Activated T-cell treated with anti-CD3 and anti-CD28 coated beads, Interleukin-2, amount 50 U/mL, for 72 hours (primary cell): ENCODE measurements around the gene CROCC2. TPM values are rescaled to one million over a fixed set of nuclear protein-coding genes. Genes with fewer than 3 reads are reported as not detected.

ENCODE experiments used
- ATAC-seq, 2 donors: fragments of 150-1000 bp; cut with Tn5 transposase; replicated peaks in 1 of 2; 2 replicates each; pipeline ENCODE4 v1.10.0; 2021; ENCODE audit warnings: moderate library complexity in 2 of 2, mild to moderate bottlenecking in 1 of 2
- DNase-seq, 2 donors: peaks; one replicate each; pipeline ENCODE4 v3.0.0; 2021 to 2022; ENCODE audit warnings: mixed read lengths in 1 of 2
- H3K27ac Mint-ChIP-seq: one replicate; pipeline ENCODE4 v1.8.0; 2022; ENCODE audit warnings: mild to moderate bottlenecking, moderate library complexity, mixed read lengths
- H3K27me3 Mint-ChIP-seq: one replicate; pipeline ENCODE4 v1.8.0; 2022; ENCODE audit warnings: low read depth, mixed read lengths
- H3K36me3 Mint-ChIP-seq, 2 donors: one replicate each; pipeline ENCODE4 v1.8.0; 2022; ENCODE audit warnings: mixed read lengths in 2 of 2, mild to moderate bottlenecking in 1 of 2; ENCODE audit not compliant: insufficient read depth in 2 of 2
- H3K4me1 Mint-ChIP-seq: one replicate; pipeline ENCODE4 v1.8.0; 2022; ENCODE audit warnings: low read depth, mixed read lengths
- H3K4me3 Mint-ChIP-seq, 2 donors: one replicate each; pipeline ENCODE4 v1.8.0; 2022; ENCODE audit warnings: mild to moderate bottlenecking in 2 of 2, mixed read lengths in 2 of 2, moderate library complexity in 2 of 2
- H3K9me3 Mint-ChIP-seq, 2 donors: one replicate each; pipeline ENCODE4 v1.8.0; 2022; ENCODE audit warnings: mixed read lengths in 2 of 2
- total RNA-seq, 2 donors: library from RNA; stranded (reverse); gene quantifications; one replicate each; pipeline ENCODE4 v1.2.3, GENCODE V29; 2022

Gene CROCC2
- total RNA-seq, 2 donors from 2014 or later = not detected

DNA sequence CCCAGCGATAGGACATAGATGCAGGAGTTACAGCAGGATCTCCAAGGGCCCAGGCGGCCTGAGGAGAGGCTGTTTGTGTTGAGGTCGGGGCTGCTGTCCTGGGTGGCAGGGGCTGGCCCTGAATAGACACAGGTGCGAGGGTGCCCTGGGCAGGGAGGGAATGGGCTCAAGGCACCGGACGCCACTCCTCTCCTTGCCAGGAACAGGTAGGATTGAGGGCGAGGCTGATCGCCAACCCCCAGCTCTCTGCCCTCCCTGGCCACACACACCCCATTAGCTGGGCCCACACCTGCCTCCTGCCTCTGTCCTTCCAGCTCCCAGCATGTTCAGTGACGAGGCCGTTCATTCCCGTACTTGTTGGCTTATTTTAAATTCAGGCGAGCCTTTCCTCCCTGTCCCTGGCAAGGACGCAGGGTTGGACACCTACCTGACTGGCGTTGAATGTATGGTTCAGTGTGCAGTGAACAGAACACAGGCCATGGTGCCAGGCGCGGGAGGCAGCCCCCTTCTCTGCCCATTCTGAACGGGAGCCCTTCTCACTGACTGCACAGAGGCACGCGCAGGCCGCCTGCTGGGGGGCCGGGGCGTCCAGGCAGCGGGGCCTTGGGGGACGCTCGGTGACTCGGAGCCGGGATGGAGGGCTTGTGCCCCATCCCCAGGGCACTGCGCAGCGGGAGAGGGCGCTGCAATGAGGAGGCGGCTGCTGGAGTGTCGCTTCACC is 51.0 kb downstream of the CROCC2 start:
- DNase-seq (no peak), ATAC-seq (no peak)
- Mint-ChIP-seq H3K9me3 (no peaks in the 10 kb centered on the region), H3K4me1 (no peaks in the 10 kb centered on the region), H3K27me3 (no peaks in the 10 kb centered on the region), H3K36me3 (no peaks in the 10 kb centered on the region), H3K27ac (no peak overlapping the region), H3K4me3 (no peak overlapping the region)

DNA sequence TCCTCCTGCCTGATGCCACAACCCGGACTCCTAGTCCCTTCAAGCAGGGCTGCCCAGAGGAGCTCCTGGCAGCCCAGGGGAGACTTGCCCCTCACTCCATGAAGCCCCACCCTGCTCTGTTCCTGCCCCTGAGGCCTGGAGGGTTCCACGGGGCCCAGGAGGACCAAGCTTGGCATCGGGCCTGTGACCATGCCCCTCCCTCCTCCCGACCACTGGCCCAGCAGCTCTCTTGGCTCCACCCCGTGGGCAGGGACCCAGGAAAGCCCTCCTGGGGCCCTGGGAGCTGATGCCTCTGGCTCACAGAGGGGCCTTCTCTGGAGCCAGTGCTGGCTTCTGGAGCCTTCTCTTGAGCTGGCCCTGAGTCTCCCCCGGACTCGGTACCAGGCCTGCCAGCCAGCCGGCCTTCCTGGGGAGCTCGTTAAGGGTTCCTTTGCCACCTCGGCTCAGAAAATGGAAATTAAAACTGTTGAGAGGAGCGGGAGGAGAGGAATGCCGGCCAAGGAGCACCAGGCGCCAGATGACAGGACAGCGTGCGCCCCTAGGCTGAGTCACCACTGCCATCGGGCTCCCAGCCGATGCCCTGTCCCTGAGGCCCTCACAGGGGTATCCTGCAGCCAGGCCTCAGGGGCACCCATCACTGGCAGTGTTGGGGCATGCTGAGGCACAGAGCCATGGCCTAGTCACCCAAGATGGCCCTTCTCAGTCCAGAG is 51.7 kb downstream of the CROCC2 start:
- H3K27ac Mint-ChIP-seq = no peak overlapping the region
- H3K9me3 Mint-ChIP-seq = no peaks in the 10 kb centered on the region
- DNase-seq (no peak), ATAC-seq (no peak)
- no peak overlapping the region for H3K4me3 Mint-ChIP-seq
- H3K27me3 Mint-ChIP-seq = no peaks in the 10 kb centered on the region
- H3K36me3 Mint-ChIP-seq = no peaks in the 10 kb centered on the region
- no peaks in the 10 kb centered on the region for H3K4me1 Mint-ChIP-seq

GRCh38 chr2:240958366-240959213 is 52.5 kb downstream of the CROCC2 start:
- DNase-seq = no peak
- Mint-ChIP-seq H3K27ac (no peak overlapping the region), H3K36me3 (no peaks in the 10 kb centered on the region), H3K27me3 (no peaks in the 10 kb centered on the region), H3K9me3 (no peaks in the 10 kb centered on the region), H3K4me1 (no peaks in the 10 kb centered on the region), H3K4me3 (no peak overlapping the region)
- no peak for ATAC-seq

DNA sequence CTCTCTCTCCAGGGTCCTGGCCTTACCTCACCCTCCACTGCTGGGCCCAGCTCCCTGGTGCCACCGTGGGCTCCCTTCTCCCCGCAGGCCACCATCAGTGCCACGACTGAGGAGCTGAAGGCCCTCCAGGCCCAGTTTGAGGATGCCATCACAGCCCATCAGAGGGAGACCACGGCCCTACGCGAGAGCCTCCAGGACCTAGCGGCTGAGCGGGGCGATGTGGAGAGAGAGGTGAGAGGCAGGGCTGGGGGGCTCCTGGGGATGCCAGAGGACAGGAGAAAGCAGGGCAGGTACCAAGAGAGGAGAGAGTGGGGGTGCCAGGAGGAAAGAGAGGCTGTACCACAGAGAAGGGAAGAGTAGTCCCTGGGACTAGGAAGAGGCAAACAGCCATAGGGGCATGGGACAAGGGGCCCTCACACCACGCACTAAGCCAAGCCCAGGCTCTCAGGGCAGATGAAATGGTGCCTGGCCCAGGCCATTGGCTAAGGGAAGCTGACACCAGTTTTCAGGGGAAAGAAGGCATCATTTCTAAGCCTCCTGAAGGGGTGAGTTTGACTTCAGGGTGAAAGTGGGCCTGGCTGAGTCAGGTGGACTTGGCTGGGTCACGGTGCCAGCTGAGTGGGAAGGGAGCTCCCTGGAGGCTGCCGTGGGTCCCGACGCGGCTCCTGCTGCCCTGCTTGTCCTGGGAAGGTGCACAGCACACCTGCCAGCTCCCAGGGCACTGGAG is 53.2 kb downstream of the CROCC2 start:
- no peaks in the 10 kb centered on the region for H3K27me3 Mint-ChIP-seq
- no peaks in the 10 kb centered on the region for H3K4me1 Mint-ChIP-seq

DNA sequence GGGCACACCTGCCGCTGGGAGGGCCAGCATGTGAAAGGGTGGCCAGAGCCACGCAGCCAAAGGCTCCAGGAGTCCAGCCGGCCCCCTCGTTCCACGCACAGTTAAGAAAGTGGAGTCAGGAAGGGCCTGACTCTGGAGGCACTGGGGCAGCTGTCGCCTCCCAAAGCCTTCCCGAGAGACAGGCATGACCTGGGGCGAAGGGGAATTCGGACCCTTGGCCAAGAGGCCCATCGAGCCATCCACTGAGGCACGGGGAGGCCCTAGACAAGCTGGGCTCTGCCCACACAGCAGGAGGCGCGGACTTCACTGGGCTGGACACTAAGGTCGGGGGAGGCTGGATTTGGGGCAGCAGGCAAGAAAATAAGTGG is 53.8 kb downstream of the CROCC2 start:
- Mint-ChIP-seq H3K36me3 (no peaks in the 10 kb centered on the region), H3K4me3 (no peak overlapping the region), H3K27me3 (no peaks in the 10 kb centered on the region), H3K27ac (no peak overlapping the region), H3K4me1 (no peaks in the 10 kb centered on the region), H3K9me3 (no peaks in the 10 kb centered on the region)
- ATAC-seq = no peak
- DNase-seq = no peak

More for the DNA sequence above, 53.2 kb downstream of the CROCC2 start:
- H3K27ac Mint-ChIP-seq = no peak overlapping the region
- no peak overlapping the region for H3K4me3 Mint-ChIP-seq
- H3K36me3 Mint-ChIP-seq = no peaks in the 10 kb centered on the region
- no peak for ATAC-seq
- DNase-seq = no peak
- no peaks in the 10 kb centered on the region for H3K9me3 Mint-ChIP-seq

- H3K27me3 Mint-ChIP-seq = no peaks in the 10 kb centered on the region
- H3K27ac Mint-ChIP-seq = no peak overlapping the region
- H3K36me3 Mint-ChIP-seq = no peaks in the 10 kb centered on the region
- H3K4me1 Mint-ChIP-seq = no peaks in the 10 kb centered on the region
- H3K4me3 Mint-ChIP-seq = no peak overlapping the region
- no peak for DNase-seq
- no peaks in the 10 kb centered on the region for H3K9me3 Mint-ChIP-seq
- no peak for ATAC-seq
Measured at GRCh38 chr2:240960309-240960970, 54.3 kb downstream of the CROCC2 start.

GRCh38 chr2:240960971-240961876 is 55.1 kb downstream of the CROCC2 start:
- ATAC-seq = no peak
- H3K4me1 Mint-ChIP-seq = no peaks in the 10 kb centered on the region
- H3K9me3 Mint-ChIP-seq = no peaks in the 10 kb centered on the region
- no peak overlapping the region for H3K4me3 Mint-ChIP-seq
- no peak overlapping the region for H3K27ac Mint-ChIP-seq
- DNase-seq = no peak
- no peaks in the 10 kb centered on the region for H3K27me3 Mint-ChIP-seq
- no peaks in the 10 kb centered on the region for H3K36me3 Mint-ChIP-seq

DNA sequence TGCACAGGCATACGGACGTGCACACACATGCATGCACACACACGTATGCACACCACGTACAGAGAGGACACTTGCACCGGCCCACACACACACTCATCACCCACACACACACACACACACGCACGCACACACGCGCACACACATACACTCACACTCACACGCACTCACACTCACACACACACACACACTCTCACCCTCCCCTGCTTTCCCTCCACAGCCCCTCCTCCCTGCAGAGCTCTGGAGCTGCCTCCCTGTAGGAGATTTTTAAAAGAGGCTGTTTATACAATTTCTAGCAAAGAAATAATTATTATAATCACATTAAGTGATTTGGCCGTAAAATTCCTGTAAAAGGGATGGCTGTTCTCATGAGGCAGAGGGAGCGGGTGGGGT is 55.8 kb downstream of the CROCC2 start:
- Mint-ChIP-seq H3K27me3 (no peaks in the 10 kb centered on the region), H3K4me1 (no peaks in the 10 kb centered on the region), H3K9me3 (no peaks in the 10 kb centered on the region), H3K36me3 (no peaks in the 10 kb centered on the region), H3K27ac (no peak overlapping the region), H3K4me3 (no peak overlapping the region)
- ATAC-seq = no peak
- no peak for DNase-seq

DNA sequence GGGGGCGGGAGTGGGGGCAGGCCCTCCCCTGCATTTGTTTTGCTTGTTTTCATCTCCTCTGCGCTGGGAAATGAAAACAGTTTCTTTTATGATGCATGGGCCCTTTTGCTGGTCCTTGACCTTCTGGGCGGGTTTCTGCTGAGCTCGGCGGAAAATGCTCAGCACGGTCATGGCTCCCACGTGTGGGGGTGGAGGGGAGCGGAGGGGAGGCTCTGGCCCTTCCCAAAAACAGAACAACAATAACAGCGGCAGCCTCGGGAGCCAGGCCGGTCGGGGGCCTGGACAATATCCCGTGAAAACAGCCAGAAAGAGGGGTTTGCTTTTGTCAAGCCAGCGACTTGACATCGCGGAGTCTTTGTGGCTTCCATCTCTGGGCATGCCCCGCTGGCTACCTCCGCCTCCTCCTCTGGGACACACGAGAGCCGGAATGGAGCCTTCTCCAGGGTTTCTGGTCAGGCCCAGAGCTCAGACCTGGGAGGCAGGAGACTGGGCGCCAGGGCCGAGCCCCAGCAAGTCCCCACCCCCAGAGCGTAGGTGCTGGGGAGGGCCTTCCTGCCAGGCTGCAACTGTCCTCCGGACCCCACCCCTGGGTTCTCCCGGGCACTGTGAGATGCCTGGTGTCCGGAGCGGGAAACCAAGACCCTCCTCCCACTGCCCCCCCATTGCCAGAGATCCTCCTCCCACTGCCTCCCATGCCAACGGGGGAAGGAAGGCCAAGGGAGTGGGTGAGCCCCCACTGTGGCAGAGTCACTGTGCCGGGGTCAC is 56.3 kb downstream of the CROCC2 start:
- Mint-ChIP-seq H3K4me3 (no peak overlapping the region), H3K27ac (no peak overlapping the region), H3K36me3 (no peaks in the 10 kb centered on the region), H3K9me3 (no peaks in the 10 kb centered on the region), H3K27me3 (no peaks in the 10 kb centered on the region), H3K4me1 (no peaks in the 10 kb centered on the region)
- ATAC-seq = no peak
- DNase-seq = no peak

DNA sequence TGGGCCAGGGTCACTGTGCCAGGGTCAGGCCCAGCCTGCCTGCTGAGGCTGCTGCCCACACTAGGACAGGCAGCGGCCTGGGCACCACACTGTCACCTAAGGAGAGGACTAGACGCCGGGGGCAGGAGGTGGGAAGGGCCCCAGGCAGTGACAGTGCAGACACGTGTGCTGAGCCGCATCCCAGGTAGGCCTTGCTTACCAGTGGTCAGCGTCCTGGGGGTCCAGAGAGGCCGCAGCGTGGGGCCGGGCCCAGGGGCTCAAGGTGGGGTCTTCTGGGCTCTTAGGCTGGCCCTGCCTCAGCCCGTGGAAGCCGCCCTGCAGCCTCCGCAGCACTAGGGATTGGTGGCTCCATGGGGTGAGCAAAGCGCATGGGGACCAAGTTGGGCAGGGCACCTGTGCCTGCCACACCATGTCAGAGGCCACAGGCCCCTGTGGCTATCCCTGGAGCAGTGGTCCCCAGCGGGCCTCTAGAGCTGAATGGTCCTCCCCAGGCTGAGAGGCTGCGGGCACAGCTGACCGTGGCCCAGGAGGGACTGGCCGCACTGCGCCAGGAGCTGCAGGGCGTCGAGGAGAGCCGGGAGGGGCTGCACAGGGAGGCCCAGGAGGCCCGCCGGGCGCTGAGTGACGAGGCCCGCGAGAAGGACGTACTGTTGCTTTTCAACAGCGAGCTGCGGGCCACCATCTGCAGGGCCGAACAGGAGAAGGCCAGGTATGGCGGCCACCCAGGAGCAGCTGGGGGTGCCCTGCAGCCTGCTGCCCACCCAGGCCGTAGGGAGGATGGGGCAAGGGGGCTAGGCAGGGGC is 57.1 kb downstream of the CROCC2 start:
- Mint-ChIP-seq H3K9me3 (no peaks in the 10 kb centered on the region), H3K27ac (no peak overlapping the region), H3K4me1 (no peaks in the 10 kb centered on the region), H3K4me3 (no peak overlapping the region), H3K27me3 (no peaks in the 10 kb centered on the region), H3K36me3 (no peaks in the 10 kb centered on the region)
- no peak for ATAC-seq
- no peak for DNase-seq
